ENCODE data around the gene SETDB2.

DNA sequence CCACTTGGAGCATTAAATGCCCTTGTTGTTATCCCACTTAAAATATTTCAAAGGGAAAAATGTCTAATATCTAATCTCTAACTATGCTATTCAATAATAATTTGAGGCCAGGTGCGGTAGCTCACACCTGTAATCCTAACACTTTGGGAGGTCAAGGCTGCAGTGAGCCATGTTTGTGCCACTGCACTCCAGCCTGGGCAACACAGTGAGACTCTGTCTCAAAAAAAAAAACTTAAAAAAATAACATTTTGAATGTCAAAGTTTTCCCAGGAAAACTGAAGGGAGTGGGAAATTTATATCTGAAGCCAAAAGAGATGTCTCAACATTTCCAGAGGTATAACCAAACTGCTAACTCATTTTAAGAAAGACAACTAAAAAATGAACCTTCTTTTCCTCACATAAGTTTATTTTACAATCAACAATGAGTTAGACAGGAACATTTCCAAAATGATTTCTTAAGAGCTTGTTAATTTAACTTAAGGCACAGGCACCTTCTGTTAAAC is 48.1 kb upstream of the SETDB2 start:
- no peak for TF ChIP-seq POLR2A (IDR thresholded peaks at IDR 0.05)
- TF ChIP-seq CTCF (IDR thresholded peaks at IDR 0.05), result no peak
- no peak for TF ChIP-seq POLR2AphosphoS5 (IDR thresholded peaks at IDR 0.05)

All from prostate gland (tissue), 2 donors.